ENCODE data around the gene GRAMD4.

The GRAMD4 gene

GRCh38 chr22:46619830-46620501, at the start of gene GRAMD4:
TSS of gene GRAMD4 (plus strand) at chr22:46620386. CDS start at chr22:46626800, 6,414 bp downstream.
- peak; percentile 51 for DNase-seq

- DNase-seq: no peak
Observed at GRCh38 chr22:46571642-46572250, 48.4 kb upstream of the GRAMD4 start.

- no peak for DNase-seq
Observed at GRCh38 chr22:46572911-46573780, 47.0 kb upstream of the GRAMD4 start.

- DNase-seq: peak; percentile 31
Observed at GRCh38 chr22:46573781-46574437, 46.3 kb upstream of the GRAMD4 start.

GRCh38 chr22:46574438-46574992, 45.7 kb upstream of the GRAMD4 start:
- no peak for DNase-seq

GRCh38 chr22:46574993-46575910, 44.9 kb upstream of the GRAMD4 start:
- no peak for DNase-seq

- no peak for DNase-seq
Observed at GRCh38 chr22:46575911-46576555, 44.2 kb upstream of the GRAMD4 start.

GRCh38 chr22:46576556-46577367, 43.4 kb upstream of the GRAMD4 start:
- no peak for DNase-seq

GRCh38 chr22:46577368-46578249, 42.6 kb upstream of the GRAMD4 start:
- DNase-seq: no peak

GRCh38 chr22:46578251-46578823, 41.8 kb upstream of the GRAMD4 start:
- no peak for DNase-seq

- no peak for DNase-seq
Observed at GRCh38 chr22:46578824-46579561, 41.2 kb upstream of the GRAMD4 start.

- DNase-seq: no peak
Observed at GRCh38 chr22:46579751-46580449, 40.3 kb upstream of the GRAMD4 start.

GRCh38 chr22:46580940-46581537, 39.1 kb upstream of the GRAMD4 start:
- DNase-seq: no peak

- no peak for DNase-seq
Observed at GRCh38 chr22:46581538-46582244, 38.5 kb upstream of the GRAMD4 start.

- no peak for DNase-seq
Observed at GRCh38 chr22:46582281-46582933, 37.8 kb upstream of the GRAMD4 start.

- DNase-seq: no peak
Observed at GRCh38 chr22:46583571-46583970, 36.6 kb upstream of the GRAMD4 start.

Data from GF-D8 (cell line).